Daoy (cell line): Measurements from ENCODE around the gene HOMEZ. TPM values are rescaled to one million over a fixed set of nuclear protein-coding genes. Genes with fewer than 3 reads are reported as not detected.
"Not testable (repeated sequence)": the region's sequence is repeated elsewhere in the genome, so short reads cannot be mapped to it uniquely, and the experiment has no call there.

Source experiments
- DNase-seq: peaks from one replicate; pipeline ENCODE4 v3.0.0-alpha.2; 2015; ENCODE audit warnings: low read depth
- total RNA-seq: library from RNA; depleted of rRNA; stranded (reverse); fragments of >200 nt; shearing (Covaris generic); gene quantifications from 2 replicates; pipeline ENCODE4 v1.2.3, GENCODE V29; 2014; rRNA removed

Gene HOMEZ, protein sequence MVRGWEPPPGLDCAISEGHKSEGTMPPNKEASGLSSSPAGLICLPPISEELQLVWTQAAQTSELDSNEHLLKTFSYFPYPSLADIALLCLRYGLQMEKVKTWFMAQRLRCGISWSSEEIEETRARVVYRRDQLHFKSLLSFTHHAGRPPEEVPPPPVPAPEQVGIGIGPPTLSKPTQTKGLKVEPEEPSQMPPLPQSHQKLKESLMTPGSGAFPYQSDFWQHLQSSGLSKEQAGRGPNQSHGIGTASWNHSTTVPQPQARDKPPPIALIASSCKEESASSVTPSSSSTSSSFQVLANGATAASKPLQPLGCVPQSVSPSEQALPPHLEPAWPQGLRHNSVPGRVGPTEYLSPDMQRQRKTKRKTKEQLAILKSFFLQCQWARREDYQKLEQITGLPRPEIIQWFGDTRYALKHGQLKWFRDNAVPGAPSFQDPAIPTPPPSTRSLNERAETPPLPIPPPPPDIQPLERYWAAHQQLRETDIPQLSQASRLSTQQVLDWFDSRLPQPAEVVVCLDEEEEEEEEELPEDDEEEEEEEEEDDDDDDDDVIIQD
- total RNA-seq: 5.8 and 6.9 TPM in 2 replicates

DNA sequence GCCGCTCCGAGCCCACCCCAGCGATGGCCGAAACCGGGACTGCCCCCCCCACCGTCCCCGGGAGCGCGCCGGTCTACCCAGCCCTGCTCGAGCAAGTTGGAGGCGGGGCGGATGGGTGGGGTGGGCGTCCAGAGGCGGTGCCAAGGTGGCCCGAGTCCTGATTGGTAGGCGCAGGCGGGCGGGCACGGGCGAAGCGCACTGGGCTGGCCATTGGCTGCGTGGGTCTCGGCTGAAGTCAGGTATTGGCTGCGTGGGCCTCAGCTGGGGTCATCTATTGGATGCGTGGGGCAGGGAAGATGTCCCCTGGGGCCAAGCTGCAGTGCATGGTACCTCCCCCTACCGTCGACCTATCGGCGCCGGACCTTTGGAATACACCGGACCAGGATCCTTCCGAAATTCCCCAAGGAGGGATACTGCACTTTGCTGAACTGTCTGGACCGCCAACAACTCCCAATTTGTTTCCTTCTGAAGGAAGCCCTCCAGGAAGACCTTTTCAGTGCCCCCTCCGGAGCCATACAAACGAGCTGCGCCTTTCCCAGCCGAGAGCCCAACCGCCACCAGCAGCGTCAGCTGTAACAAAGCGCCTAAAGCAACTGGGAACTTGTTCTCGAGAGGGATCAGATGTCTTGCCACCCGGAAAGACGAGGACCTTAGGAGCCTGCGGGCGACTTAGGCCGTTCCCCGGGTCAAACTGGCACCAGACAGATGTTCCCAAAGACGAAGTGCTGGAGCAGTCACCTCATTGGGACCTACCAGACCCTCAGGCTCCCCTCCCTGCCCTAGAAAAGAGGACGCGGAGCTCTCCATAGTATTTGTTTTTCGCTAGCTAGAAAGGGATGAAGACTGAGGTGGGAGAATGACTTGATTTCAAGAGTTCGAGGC is at the start of gene HOMEZ:
Gene HOMEZ (minus strand): TSS at position 113 of the 882 bp plus-strand sequence. CDS start 180 bp downstream, outside the sequence.
- peak; percentile 100 for DNase-seq

DNA sequence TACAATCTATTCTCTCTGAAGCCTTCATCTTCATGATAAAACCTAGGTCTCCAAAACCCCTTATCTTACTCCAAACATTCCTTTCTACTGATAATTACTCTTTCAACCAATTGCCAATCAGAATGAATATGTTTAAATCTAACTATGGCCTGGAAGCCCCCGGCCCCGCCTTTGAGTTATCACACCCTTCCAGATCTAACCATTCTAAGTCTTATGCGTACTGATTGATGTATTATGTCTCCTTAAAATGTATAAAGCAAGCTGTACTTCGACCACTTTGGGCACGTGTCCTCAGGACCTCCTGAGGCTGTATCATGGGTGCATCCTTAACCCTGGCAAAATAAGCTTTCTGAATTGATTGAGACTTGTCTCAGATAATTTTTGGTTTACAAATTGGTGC is 49.7 kb upstream of the HOMEZ start:
- DNase-seq: no peak

DNA sequence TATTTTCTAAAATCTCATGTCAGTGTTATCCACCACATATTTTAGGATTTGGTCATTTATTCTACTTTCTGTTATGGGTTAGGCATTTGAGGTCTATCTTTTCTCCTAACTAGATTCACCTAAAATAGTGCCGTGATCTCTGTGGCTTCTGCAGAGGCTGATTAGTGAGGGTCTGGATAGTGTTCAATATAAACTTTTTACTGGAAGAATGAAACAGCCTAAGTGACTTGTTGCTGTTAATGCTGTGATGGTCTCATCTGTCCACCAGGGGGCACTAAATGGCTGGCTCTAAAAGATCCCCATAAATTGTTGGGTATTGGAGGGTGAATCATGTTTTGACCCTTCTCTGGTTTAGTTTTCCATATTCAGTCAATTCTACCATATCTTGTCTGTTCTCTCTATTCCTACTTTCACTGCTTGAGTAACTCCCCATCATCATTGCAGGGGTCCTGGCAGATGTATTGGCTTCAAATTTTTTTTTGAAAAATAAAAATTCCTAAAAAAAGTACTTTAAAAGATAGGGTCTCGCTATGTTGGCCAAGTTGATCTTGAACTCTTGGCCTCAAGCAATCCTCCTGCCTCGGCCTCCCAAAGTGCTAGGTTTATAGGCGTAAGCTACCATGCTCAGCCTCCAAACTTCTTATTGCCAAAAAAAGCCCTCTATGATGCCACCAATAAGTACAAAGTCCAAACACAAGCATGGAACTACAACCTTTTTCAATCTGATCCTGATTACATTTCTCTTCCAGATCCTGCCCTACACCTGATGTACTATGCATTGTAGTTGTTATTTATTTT is 42.2 kb upstream of the HOMEZ start:
- peak; percentile 74 for DNase-seq

DNA sequence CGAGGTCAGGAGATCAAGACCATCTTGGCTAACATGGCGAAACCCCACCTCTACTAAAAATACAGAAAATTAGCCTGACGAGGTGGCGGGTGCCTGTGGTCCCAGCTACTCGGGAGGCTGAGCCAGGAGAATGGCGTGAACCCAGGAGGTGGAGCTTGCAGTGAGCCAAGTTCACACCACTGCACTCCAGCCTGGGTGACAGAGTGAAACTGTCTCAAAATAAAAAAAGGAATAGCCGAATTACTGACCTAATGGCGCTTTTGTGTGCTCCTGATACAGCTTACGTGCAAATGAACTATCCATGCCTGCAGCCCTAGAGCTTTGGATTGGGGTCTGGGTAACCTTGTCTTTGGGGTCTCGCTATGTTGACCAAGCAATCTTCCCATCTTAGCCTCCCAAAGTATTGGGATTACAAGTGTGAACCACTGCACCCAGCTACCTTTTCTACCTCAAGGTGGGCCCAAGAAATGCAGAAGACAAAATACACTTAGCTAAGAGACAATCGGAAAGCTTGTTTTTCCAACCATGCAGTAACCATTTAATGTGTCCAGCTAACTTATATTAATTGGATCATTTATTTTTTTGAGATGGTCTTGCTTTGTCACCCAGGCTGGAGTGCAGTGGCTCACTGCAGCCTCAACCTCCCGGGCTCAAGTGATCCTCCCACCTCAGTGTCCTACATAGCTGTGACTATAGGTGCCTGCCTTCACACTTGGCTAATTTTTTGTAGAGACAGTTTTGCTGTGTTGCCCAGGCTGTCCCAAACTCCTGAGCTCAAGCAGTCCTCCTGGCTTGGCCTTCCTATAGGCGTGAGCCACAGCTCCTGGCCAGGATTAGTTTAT is 40.8 kb upstream of the HOMEZ start:
- no peak for DNase-seq

DNA sequence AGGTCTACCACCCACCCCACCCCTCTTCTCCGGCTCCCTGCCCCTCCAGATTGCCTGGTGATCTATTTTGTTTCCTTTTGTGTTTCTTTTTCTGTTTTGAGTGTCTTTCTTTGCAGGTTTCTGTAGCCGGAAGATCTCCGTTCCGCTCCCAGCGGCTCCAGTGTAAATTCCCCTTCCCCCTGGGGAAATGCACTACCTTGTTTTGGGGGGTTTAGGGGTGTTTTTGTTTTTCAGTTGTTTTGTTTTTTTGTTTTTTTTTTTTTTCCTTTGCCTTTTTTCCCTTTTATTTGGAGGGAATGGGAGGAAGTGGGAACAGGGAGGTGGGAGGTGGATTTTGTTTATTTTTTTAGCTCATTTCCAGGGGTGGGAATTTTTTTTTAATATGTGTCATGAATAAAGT is 39.8 kb upstream of the HOMEZ start:
- DNase-seq: not testable (repeated sequence)

DNA sequence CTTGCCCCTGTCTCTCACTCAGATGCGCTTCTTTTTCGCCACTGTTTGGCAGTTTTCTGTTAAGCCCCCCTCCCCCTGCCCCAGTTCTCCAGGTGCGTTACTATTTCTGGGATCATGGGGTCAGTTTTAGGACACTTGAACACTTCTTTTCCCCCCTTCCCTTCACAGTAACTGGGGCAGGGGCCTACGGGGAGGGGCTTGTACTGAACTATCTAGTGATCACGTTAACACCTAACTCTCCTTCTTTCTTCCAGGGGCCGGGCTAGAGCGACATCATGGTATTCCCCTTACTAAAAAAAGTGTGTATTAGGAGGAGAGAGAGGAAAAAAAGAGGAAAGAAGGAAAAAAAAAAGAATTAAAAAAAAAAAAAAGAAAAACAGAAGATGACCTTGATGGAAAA is 39.1 kb upstream of the HOMEZ start:
- no peak for DNase-seq

DNA sequence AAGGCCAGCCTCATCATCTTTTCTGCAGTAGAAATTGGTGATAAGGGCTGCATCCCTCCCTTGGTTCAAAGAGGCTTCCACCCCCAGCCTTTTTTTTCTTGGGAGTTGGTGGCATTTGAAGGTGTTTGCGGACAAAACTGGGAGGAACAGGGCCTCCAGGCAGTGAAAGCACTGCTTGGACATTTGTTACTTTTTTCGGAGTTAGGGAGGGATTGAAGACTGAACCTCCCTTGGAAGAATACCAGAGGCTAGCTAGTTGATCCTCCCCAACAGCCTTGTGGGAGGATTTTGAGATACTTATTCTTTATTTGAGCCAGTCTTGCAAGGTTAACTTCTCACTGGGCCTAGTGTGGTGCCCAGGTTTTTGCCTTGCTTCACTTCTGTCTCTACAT is 38.5 kb upstream of the HOMEZ start:
- DNase-seq: no peak

DNA sequence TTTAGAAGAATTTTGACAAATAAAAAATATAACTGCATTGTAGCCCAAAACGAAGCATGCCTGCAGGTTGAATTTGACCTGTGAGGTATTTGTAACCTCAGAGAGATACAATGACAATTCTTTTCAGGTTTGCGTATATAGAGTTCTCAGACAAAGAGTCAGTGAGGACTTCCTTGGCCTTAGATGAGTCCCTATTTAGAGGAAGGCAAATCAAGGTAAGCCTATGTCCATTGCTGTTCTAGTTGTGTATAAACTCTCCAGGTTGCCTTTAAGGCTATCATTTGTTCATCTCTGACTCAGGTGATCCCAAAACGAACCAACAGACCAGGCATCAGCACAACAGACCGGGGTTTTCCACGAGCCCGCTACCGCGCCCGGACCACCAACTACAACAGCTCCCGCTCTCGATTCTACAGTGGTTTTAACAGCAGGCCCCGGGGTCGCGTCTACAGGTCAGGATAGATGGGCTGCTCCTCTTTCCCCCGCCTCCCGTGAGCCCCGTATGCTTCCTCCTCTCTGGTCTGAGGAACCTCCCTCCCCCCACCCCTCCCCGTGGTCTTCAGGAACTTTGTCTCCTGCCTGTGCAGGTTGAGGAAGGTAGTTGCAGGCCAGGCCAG is 38.0 kb upstream of the HOMEZ start:
- no peak for DNase-seq

DNA sequence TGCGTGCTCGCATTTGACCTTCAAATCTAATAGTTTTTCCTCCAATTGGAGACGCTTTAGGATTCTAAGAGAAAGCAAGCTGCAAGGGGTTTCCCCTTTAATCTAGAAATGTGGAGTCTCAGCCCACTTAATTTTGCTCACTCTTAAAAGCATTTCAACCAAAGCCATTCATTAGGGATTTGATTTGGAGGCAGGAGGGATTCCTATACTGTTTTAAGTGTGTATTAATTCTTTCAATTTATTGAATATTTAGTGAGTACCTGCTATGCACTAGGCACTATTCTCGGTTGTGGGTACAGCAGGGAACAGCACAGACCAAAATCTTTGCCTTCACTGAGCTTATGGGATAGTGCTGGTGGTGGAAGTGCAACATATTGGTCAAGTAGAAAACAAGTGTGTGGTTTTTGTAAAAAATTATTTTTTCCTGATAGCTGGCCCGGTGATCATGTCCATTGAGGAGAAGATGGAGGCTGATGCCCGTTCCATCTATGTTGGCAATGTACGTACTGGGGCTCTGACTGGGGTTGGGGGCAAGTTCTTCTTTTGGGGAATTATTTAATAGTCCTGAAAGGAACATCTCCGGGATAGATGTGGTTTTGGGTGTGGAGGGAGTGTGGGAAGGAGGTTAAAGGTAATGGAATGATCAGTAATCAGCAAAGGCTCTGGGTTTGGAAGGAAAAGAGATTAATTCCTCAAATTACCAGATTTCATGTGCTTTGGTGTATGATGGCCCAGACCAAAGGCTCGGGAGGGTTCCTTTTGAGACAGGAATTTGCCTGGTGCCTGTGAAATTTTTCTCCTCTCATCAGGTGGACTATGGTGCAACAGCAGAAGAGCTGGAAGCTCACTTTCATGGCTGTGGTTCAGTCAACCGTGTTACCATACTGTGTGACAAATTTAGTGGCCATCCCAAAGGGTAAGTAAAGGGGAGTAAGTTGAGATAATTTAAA is 36.9 kb upstream of the HOMEZ start:
- DNase-seq: no peak

DNA sequence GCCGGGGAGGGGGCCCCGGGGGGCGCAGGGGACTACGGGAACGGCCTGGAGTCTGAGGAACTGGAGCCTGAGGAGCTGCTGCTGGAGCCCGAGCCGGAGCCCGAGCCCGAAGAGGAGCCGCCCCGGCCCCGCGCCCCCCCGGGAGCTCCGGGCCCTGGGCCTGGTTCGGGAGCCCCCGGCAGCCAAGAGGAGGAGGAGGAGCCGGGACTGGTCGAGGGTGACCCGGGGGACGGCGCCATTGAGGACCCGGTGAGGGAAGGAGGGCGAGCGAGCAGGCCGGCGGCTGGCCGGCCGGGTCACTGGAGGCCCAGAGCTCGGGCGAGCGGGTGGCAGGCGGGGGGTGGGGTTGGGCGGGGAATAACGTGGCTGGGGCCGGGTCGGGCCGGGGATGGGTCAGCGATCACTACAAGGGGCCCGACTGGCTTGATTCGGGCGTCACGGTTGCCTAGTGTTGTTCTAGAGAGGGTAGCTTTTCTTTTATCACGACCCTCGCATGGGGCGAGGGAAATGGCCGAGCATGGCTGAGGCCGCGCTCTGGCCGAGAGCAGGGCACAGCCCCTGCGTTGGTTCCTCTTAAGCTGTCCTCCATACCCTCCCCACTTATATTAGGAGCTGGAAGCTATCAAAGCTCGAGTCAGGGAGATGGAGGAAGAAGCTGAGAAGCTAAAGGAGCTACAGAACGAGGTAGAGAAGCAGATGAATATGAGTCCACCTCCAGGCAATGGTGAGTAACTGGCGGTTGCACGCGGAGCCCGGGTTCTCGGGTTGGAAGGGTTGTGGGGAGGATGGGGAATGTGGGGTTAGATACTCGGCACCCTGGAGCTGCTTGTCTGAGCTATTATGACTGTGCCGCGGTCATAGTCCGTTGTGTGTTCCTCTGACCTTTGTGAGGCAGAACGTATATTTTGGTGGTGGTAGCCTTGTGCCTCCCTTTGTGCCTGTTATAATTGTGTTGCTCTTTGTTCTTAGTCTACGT is 35.9 kb upstream of the HOMEZ start:
- peak; percentile 68 for DNase-seq

DNA sequence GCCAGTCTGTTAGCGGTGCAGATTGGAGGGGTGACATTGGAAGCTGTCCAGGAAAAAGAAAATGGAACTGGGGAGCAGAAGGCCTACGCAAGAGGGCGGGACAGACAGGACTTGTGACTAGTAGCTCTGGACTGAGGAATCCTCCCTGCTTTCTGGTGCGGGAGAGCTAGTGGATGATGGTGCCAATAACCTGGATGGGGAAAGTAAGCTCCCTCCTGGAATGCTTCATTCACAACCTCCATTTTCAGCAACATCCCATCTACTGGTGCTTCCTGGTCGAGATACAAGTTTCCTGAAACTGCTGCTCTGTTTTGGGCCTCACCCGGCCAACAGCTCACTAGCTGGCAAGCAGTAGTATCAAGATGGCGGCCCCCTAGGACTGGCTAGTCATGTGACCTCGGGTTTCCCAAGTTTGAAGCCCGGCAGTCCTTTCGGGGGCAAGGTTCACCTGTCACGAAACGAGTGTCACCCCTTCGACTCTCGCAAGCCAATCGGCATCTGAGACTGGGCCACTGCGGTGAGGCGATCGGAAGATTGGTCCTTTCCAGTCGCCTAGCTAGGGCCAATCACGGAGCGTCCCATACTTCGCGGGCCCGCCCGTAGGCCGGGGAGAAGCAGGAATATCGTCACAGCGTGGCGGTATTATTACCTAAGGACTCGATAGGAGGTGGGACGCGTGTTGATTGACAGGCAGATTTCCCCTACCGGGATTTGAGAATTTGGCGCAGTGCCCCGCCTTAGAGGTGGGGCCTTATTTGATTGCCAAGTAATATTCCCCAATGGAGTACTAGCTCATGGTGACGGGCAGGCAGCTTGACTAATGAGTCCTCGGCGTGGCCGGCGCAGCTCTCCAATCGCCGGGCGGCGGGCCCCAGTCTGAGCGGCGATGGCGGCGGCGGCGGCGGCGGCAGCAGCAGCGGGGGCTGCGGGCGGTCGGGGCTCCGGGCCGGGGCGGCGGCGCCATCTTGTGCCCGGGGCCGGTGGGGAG is 34.9 kb upstream of the HOMEZ start, which contains the start of gene PABPN1:
Gene PABPN1 (plus strand): TSS at position 874 of the 988 bp plus-strand sequence. CDS start 13 bp downstream, at position 887.
- peak; percentile 100 for DNase-seq

DNA sequence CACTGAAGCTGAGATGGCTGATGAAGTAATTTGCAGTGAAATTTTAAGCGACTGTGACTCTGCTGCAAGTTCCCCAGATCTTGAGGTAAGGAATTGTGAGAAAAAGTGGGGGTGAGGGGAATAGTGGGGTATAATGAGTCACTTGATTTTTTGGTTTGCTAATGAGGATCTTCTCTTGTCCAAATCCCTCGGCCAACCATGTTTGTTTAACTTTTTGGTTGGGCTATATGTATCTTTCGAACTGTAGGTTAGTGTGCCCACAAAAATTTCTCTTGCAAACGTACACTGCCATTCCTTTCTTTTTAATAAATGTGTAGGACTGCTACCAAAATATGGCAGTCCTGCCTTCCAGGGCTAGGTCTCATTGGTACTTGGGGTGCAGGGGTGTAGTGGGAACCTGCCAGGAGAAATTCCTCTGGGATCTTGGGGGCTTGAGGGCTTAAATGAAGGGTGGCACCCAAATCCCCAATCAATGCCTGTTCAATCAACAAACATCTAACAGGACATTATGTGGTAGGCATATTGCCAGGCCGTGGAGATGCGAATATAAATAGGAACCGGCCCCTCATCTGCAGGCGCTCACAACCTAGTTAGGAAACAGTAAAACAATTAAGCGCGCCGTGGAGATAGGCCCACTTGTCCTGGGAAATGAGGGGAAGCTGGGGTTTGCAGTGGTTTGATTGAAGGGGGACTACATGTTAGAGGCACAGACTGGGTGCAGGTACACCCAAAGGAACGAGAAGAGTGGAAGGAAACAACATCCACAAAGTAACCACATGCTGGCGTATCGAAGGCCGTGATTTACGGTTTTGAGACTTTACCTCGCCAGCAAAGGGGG is 34.0 kb upstream of the HOMEZ start:
- no peak for DNase-seq

DNA sequence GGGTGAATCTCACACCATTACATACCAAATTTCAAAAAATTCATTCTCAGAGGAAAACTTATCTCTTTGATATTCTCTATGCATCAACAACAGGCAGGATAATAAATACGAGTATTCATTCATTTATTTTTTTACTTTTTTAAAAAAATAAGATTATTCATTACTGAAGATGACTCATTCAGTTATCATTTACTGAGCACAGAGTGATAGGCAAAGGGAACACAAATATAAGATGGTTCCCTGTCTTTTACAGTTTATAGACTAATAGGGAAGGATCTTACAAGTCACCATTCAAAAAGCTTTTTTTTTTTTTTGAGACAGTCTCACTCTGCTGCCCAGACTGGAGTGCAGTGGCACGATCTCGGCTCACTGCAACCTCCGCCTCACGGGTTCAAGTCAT is 30.4 kb upstream of the HOMEZ start:
- DNase-seq: no peak

DNA sequence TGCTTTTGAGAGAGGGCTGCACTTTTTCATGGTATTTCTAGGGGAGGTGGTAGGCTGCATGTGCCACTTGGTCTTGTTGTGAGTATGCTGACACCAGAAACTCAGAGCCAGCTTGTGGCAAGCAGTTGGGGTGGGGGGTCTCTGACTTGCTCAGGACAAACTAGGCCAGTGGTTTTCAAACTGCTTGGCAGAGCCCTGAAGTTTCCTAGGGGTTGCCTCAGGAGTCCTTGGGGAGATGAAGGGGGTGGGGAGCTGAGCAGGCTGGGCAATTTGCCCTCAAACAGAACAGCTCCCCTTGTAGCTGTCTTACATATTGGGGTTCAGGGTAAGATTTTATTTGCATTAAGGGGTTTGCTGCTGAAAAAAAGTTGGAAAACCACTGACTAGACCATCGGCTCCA is 24.6 kb upstream of the HOMEZ start:
- no peak for DNase-seq

DNA sequence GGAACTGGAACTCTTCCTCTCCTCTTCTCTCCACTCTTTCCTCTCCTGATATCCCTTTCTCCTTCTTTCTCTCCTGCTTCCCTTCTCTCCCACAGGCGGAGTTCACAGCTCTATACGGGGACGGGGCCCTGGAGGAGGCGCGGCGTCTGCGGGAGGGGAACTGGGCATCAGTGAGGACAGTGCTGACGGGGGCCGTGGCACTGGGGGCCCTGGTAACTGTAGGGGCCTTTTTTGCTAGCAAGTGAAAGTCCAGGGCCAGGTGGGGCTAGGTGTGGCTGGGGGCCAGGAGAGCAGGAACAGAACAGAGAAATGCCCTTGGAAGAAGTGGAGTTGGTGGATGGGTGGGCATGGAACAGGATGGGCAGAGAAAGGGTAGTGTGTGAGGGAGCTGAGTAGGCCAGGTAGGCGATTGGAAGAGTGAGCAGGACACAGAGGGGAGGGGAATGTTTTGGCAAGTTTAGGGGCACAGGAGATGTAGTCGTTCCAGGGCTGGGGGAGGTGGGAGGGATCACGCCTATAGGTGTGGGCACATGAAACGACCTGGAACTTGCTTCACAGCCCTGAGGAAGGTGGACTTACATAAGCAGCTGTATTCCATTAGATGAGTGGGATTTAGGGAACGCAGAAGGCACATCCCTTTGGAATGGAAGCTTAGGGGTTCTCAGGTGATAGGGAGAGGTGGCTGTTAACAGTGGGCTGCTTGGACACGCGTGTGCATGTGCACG is 23.0 kb upstream of the HOMEZ start:
- no peak for DNase-seq
